PFSK-1 (cell line): ENCODE results near the gene CEP170.

Experiments
- FOXP2 ChIP-seq: optimal IDR thresholded peaks from 2 replicates; pipeline ENCODE3; 2011; ENCODE audit warnings: borderline replicate concordance, control low read depth, inconsistent platforms; ENCODE audit not compliant: insufficient read depth; ENCODE audit errors: extremely low read length, extremely low read depth
- POLR2AphosphoS5 ChIP-seq: IDR thresholded peaks from 2 replicates; pipeline ENCODE4 v1.6.1; 2012; ENCODE audit warnings: low read depth, mild to moderate bottlenecking, control low read depth, low read length, moderate library complexity
- REST ChIP-seq, 2 experiments: IDR thresholded peaks; 2 replicates each; pipeline versions ENCODE4 v1.6.1 to v1.8.0; 2011 to 2012; ENCODE audit warnings: low read depth in 2 of 2, low read length in 2 of 2, control low read depth in 1 of 2, inconsistent platforms in 1 of 2, mild to moderate bottlenecking in 1 of 2, moderate library complexity in 1 of 2; ENCODE audit not compliant: insufficient read depth in 1 of 2
- SIN3A ChIP-seq: IDR thresholded peaks from 2 replicates; pipeline ENCODE4 v1.6.1; 2012; ENCODE audit warnings: mild to moderate bottlenecking, low read length, moderate library complexity, borderline replicate concordance; ENCODE audit not compliant: insufficient read depth
- TAF1 ChIP-seq: IDR thresholded peaks from 2 replicates; pipeline ENCODE4 v1.6.1; 2012; ENCODE audit warnings: low read length, control low read depth, borderline replicate concordance; ENCODE audit not compliant: insufficient read depth

The CEP170 gene

DNA sequence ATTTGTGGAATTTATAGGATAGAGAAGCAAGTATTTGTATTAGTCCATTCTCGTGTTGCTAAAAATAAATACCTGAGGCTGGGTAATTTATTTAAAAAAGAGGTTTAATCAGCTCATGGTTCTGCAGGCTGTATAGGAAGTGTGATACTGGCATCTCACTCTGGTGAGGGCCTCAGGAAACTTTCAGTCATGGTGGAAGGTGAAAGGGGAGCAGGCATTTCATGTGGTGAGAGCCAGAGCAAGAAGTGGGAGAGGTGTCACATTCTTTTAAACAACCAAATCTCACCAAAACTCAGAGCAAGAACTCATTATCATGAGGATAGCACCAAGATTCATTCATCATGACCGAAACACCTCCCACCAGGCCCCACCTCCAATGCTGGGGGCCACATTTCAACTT lies 18.9 kb upstream of the CEP170 start:
- TF ChIP-seq TAF1 (no peak), SIN3A (no peak), FOXP2 (no peak), POLR2AphosphoS5 (no peak)

DNA sequence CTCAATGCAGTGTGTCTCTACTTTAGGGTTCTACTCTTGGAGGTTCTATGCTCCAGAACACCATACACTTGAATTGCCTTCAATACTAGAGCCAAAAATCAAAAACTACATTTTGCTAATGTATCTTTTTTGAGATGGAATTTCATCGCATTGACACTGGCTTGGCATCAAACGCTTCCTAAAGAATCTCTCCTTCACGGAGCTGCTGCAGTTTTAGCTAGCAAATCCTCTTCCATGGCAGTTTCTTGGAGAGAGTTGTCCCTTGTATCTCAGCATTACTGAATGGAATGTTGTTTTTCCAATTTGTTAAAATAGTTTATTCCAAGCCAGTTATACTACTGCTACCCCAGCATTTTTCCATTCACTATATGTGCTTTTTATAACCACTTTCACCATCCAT lies 18.4 kb upstream of the CEP170 start:
- TF ChIP-seq TAF1, result no peak
- no peak for TF ChIP-seq SIN3A
- no peak for TF ChIP-seq REST (IDR thresholded peaks at IDR 0.05; ENCODE audit: insufficient read depth in 1 of 2, low read depth in 2 of 2, low read length in 2 of 2)
- TF ChIP-seq POLR2AphosphoS5, result no peak
- no peak for TF ChIP-seq FOXP2

DNA sequence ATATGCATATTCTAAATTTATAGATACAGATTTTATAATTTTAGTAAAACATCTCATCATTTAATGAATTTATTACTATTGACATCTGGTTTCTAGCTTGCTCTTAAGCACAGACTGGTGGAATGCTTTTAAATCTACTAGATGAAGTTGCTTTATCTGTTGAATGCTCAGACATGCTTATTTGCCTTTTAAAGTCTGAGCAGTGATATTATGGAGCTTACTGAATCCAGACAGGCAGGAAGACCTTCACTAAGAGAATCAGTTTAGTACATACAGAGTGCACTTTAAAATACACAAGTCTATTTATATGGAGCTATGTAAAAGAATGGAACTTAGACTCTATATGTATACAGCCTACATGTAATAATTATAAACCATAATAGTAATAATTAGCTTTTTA lies 17.3 kb upstream of the CEP170 start:
- TF ChIP-seq POLR2AphosphoS5, result no peak
- no peak for TF ChIP-seq REST (IDR thresholded peaks at IDR 0.05; ENCODE audit: insufficient read depth in 1 of 2, low read depth in 2 of 2, low read length in 2 of 2)
- TF ChIP-seq TAF1, result no peak
- no peak for TF ChIP-seq SIN3A
- TF ChIP-seq FOXP2, result no peak

DNA sequence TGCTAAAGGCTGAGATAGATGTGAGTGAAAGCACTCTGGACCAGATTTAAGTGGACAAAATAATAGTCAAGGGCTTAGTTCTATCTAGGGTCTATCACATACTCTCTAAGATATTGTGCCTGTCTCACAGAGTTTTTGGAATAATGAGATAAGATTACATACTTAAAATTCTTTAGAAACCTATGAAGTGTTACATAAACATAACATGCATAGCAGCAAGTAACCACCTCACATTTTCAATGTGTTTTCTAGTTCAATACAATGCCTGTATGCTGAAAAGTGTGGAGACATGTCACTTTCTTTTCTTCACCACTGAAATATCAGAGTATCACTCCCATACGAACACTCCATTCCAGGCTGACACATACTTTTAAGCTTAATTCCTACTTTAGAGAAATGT lies 16.9 kb upstream of the CEP170 start:
- TF ChIP-seq REST (IDR thresholded peaks at IDR 0.05; ENCODE audit: insufficient read depth in 1 of 2, low read depth in 2 of 2, low read length in 2 of 2) (no peak), TAF1 (no peak), POLR2AphosphoS5 (no peak)

- TF ChIP-seq SIN3A (no peak), REST (IDR thresholded peaks at IDR 0.05; ENCODE audit: insufficient read depth in 1 of 2, low read depth in 2 of 2, low read length in 2 of 2) (no peak), TAF1 (no peak), POLR2AphosphoS5 (no peak), FOXP2 (no peak)
Observed at GRCh38 chr1:243270097-243270864, 15.2 kb upstream of the CEP170 start.
